ENCODE measurements around the gene SLC66A2.

- no peak for TF ChIP-seq POLR2A (IDR thresholded peaks at IDR 0.05)
- TF ChIP-seq, protein P1, sequence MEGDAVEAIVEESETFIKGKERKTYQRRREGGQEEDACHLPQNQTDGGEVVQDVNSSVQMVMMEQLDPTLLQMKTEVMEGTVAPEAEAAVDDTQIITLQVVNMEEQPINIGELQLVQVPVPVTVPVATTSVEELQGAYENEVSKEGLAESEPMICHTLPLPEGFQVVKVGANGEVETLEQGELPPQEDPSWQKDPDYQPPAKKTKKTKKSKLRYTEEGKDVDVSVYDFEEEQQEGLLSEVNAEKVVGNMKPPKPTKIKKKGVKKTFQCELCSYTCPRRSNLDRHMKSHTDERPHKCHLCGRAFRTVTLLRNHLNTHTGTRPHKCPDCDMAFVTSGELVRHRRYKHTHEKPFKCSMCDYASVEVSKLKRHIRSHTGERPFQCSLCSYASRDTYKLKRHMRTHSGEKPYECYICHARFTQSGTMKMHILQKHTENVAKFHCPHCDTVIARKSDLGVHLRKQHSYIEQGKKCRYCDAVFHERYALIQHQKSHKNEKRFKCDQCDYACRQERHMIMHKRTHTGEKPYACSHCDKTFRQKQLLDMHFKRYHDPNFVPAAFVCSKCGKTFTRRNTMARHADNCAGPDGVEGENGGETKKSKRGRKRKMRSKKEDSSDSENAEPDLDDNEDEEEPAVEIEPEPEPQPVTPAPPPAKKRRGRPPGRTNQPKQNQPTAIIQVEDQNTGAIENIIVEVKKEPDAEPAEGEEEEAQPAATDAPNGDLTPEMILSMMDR (IDR thresholded peaks at IDR 0.05): no peak
Observed at GRCh38 chr18:79870301-79871025, 81.0 kb downstream of the SLC66A2 start.
